Body of pancreas (tissue), 4 donors: Measurements from ENCODE around the gene TNP2.

Experiments used
- POLR2A ChIP-seq, 3 donors: fragments of 450-650 bp; IDR thresholded peaks; one replicate each; pipeline ENCODE4 v1.6.1; 2016; ENCODE audit warnings: antibody characterized with exemption in 3 of 3, mild to moderate bottlenecking in 2 of 3
- TF ChIP-seq, protein P1 (sequence below), 7 experiments: fragments of 450-650 bp in 4 of 7; fragments of 200-600 bp in 3 of 7; sonication (generic) in 3 of 7; IDR thresholded peaks; one replicate each; pipeline ENCODE4 v1.5.1; 2016 to 2019; ENCODE audit warnings: antibody characterized with exemption in 7 of 7

DNA sequence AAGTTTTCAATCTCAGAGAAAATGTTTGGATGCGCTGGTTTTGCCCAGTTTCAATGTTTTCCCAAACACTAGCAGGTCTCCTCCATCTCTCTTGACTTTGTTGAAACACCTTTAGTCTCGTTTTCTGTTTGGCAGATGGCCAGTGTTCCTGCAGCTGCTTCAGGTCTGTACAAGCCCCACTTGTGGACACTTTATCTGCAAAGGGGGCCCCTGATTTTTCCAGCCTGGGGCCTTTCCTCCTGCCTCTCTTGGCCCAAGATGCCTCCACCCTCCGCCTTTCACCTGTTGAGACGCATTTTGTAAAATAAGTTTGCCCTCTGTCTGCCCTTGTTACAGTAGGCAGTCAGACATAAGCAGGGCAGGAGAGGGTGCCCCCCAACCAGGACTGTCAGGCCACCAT lies 33.9 kb upstream of the TNP2 start:
- TF ChIP-seq, protein P1, sequence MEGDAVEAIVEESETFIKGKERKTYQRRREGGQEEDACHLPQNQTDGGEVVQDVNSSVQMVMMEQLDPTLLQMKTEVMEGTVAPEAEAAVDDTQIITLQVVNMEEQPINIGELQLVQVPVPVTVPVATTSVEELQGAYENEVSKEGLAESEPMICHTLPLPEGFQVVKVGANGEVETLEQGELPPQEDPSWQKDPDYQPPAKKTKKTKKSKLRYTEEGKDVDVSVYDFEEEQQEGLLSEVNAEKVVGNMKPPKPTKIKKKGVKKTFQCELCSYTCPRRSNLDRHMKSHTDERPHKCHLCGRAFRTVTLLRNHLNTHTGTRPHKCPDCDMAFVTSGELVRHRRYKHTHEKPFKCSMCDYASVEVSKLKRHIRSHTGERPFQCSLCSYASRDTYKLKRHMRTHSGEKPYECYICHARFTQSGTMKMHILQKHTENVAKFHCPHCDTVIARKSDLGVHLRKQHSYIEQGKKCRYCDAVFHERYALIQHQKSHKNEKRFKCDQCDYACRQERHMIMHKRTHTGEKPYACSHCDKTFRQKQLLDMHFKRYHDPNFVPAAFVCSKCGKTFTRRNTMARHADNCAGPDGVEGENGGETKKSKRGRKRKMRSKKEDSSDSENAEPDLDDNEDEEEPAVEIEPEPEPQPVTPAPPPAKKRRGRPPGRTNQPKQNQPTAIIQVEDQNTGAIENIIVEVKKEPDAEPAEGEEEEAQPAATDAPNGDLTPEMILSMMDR (IDR thresholded peaks at IDR 0.05), result no peak
- no peak for TF ChIP-seq POLR2A (IDR thresholded peaks at IDR 0.05)
